ENCODE results near the gene DRAM2. TPM values are rescaled to one million over a fixed set of nuclear protein-coding genes. Genes with fewer than 3 reads are reported as not detected.

DRAM2 gene
- total and polyA plus RNA-seq, 2 of the 4 experiments (the other 2 are of a cell fraction) = 31.4 to 66.3 TPM

DNA sequence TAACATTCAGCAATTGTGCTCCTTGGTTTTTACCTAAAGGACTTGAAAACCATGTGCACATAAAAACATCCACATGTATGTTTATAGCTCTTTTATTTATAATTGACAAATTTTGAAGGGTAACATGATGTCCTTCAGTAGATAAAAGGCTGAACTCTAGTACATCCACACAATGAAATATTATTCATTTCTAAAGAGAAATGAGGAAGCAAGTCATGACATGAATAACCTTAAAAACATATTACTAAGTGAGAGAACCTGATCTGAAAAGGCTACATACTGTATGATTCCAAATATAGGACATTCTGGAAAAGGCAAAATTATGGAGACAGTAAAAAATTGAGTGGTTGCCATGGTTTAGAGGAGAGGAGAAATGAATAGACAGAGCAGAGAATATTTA, 50.3 kb downstream of the DRAM2 start:
- Histone ChIP-seq H4K20me1 (ENCODE audit: insufficient read depth, low read length) (no peaks in the 10 kb centered on the region), H4K5ac (ENCODE audit: low read depth, low read length) (no peak overlapping the region), H3K27me3 (ENCODE audit: control insufficient read depth, insufficient read depth, low read length) (no peaks in the 10 kb centered on the region), H3K4me2 (ENCODE audit: low read depth, low read length) (no peak overlapping the region), H3K4me3 (ENCODE audit: insufficient read depth, low read depth, low read length) (no peak overlapping the region), H4K91ac (ENCODE audit: insufficient read depth, low read depth, low read length) (no peak overlapping the region), H3K4ac (ENCODE audit: low read depth, low read length) (no peak overlapping the region), H3K14ac (replicated peaks; ENCODE audit: low read depth, low read length) (no peak overlapping the region), H2BK120ac (ENCODE audit: low read depth, low read length) (no peak overlapping the region), H3K23ac (ENCODE audit: low read depth, low read length) (no peak overlapping the region), H3K27ac (ENCODE audit: insufficient read depth, low read length) (no peak overlapping the region), H2AK9ac (replicated peaks; ENCODE audit: low read depth, low read length, poor library complexity) (no peak overlapping the region), H2BK5ac (ENCODE audit: low read depth, low read length, poor library complexity, severe bottlenecking) (no peak overlapping the region), H3K36me3 (ENCODE audit: control insufficient read depth, insufficient read depth, low read length) (no peaks in the 10 kb centered on the region), H3K9me1 (ENCODE audit: insufficient read depth, low read length) (no peaks in the 10 kb centered on the region), H3K9me3 (ENCODE audit: control insufficient read depth, insufficient read depth, low read length) (peaks cover 1% of the 10 kb centered on the region; the same call in 1 of the 2 replicates), H3K79me1 (ENCODE audit: low read depth in 1 of 2, low read length in 2 of 2) (no peaks in the 10 kb centered on the region), H3K56ac (ENCODE audit: extremely low read depth, insufficient read depth, low read length) (no peak overlapping the region), H2AFZ (replicated peaks; ENCODE audit: low read length, poor library complexity) (no peak overlapping the region), H4K8ac (ENCODE audit: low read depth in 2 of 2, low read length in 2 of 2) (no peak overlapping the region), H3K18ac (ENCODE audit: low read depth, low read length) (no peak overlapping the region), H2BK15ac (ENCODE audit: low read depth, low read length) (no peak overlapping the region), H2AK5ac (ENCODE audit: low read depth, low read length) (no peak overlapping the region), H3K4me1 (ENCODE audit: control insufficient read depth, insufficient read depth, low read length) (no peaks in the 10 kb centered on the region), H3K9ac (ENCODE audit: low read depth, low read length) (no peak overlapping the region), H2BK20ac (ENCODE audit: low read depth, low read length) (no peak overlapping the region)
- no TSS peak for BruUV-seq (replicated peaks)
- in situ Hi-C loops (cut with MboI; ENCODE audit: low sequenced_read_pairs) = no loop called here
- dilution Hi-C loops (cut with HindIII; ENCODE audit: low sequenced_read_pairs, unreplicated experiment) = no loop called here
- DNase-seq (no peak), ATAC-seq (ENCODE audit: low read depth) (no peak)
- no peak for TF ChIP-seq NFE2L2 (IDR thresholded peaks at IDR 0.05; ENCODE audit: low read depth, low read length)
- TF ChIP-seq, protein P1, sequence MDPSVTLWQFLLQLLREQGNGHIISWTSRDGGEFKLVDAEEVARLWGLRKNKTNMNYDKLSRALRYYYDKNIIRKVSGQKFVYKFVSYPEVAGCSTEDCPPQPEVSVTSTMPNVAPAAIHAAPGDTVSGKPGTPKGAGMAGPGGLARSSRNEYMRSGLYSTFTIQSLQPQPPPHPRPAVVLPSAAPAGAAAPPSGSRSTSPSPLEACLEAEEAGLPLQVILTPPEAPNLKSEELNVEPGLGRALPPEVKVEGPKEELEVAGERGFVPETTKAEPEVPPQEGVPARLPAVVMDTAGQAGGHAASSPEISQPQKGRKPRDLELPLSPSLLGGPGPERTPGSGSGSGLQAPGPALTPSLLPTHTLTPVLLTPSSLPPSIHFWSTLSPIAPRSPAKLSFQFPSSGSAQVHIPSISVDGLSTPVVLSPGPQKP (IDR thresholded peaks at IDR 0.05; ENCODE audit: borderline replicate concordance, low read depth, low read length) = no peak
- no peak for TF ChIP-seq MXI1 (IDR thresholded peaks at IDR 0.05; ENCODE audit: borderline replicate concordance, low read depth, low read length)
- no peak for TF ChIP-seq RAD21 (IDR thresholded peaks at IDR 0.05; ENCODE audit: low read length)
- intact Hi-C loops (cut with micrococcal nuclease) = no loop called here
- CTCF ChIA-PET = no interaction called here
- POLR2A ChIA-PET (ENCODE audit: unreplicated experiment) = no interaction called here
